ENCODE data around the gene TRIM5. TPM values are rescaled to one million over a fixed set of nuclear protein-coding genes. Genes with fewer than 3 reads are reported as not detected.

The TRIM5 gene
- total and polyA plus RNA-seq, 2 experiments from 2014 or later: 20.8 to 21.0 TPM

- Histone ChIP-seq H3K4me2 (no peak overlapping the region), H3K4me1 (ENCODE audit: insufficient read depth) (peaks cover 21% of the 10 kb centered on the region), H3K9me2 (ENCODE audit: insufficient read depth) (peaks cover 7% of the 10 kb centered on the region; the same call in 1 of the 2 replicates), H3K27ac (ENCODE audit: low read depth) (no peak overlapping the region), H3K36me3 (ENCODE audit: insufficient read depth) (peaks cover 5% of the 10 kb centered on the region; the same call in 1 of the 2 replicates), H2AFZ (no peak overlapping the region), H3F3A (replicated peaks; ENCODE audit: low read depth) (no peaks in the 10 kb centered on the region), H3K4me3 (no peak overlapping the region), H3K27me3 (ENCODE audit: insufficient read depth) (no peaks in the 10 kb centered on the region), H3K79me2 (replicated peaks; ENCODE audit: insufficient read depth) (peaks cover 32% of the 10 kb centered on the region), H4K20me1 (replicated peaks; ENCODE audit: insufficient read depth) (no peaks in the 10 kb centered on the region)
- TF ChIP-seq CREB1 (CRISPR knock-in tag; IDR thresholded peaks at IDR 0.05; ENCODE audit: low read depth) (no peak), POLR2AphosphoS5 (IDR thresholded peaks at IDR 0.05; ENCODE audit: low read depth) (no peak), REST (IDR thresholded peaks at IDR 0.05; ENCODE audit: unreplicated experiment) (no peak), ETS1 (IDR thresholded peaks at IDR 0.05) (no peak), ZNF331 (CRISPR knock-in tag; IDR thresholded peaks at IDR 0.05; ENCODE audit: low read depth) (no peak), EZH2phosphoT487 (IDR thresholded peaks at IDR 0.05; ENCODE audit: unreplicated experiment) (no peak), ZNF462 (CRISPR knock-in tag; IDR thresholded peaks at IDR 0.05) (no peak), STAT1 (IDR thresholded peaks at IDR 0.05; ENCODE audit: unreplicated experiment) (no peak), CTCF (conservative IDR thresholded peaks at IDR 0.05; ENCODE audit: low read depth in 2 of 2) (no peak), ZNF114 (CRISPR knock-in tag; IDR thresholded peaks at IDR 0.05) (no peak), EZH2 (IDR thresholded peaks at IDR 0.05; ENCODE audit: low read depth, unreplicated experiment) (no peak)
- H3K4me1 Mint-ChIP-seq: peaks cover 24% of the 10 kb centered on the region
- H3K36me3 Mint-ChIP-seq (ENCODE audit: low read depth): peaks cover 24% of the 10 kb centered on the region
- DNase-seq (ENCODE audit: low spot score): no peak
- no peak overlapping the region for H3K27ac Mint-ChIP-seq
- H3K27me3 Mint-ChIP-seq (ENCODE audit: insufficient read depth, low read depth, poor library complexity): peaks cover 4% of the 10 kb centered on the region
- H3K9me3 Mint-ChIP-seq: peaks cover 11% of the 10 kb centered on the region; the same call in 2 of the 3 replicates
- ATAC-seq: no peak
- no peak overlapping the region for H3K4me3 Mint-ChIP-seq
Observed at GRCh38 chr11:5691964-5692361, 7.1 kb upstream of the TRIM5 start.
